ENCODE measurements around the gene SF3B1. TPM values are rescaled to one million over a fixed set of nuclear protein-coding genes. Genes with fewer than 3 reads are reported as not detected.
"Not testable (repeated sequence)": the region's sequence is repeated elsewhere in the genome, so short reads cannot be mapped to it uniquely, and the experiment has no call there.

The SF3B1 gene
- polyA plus RNA-seq, 2 of the 4 experiments (the other 2 are of a cell fraction), result 166 to 400 TPM

DNA sequence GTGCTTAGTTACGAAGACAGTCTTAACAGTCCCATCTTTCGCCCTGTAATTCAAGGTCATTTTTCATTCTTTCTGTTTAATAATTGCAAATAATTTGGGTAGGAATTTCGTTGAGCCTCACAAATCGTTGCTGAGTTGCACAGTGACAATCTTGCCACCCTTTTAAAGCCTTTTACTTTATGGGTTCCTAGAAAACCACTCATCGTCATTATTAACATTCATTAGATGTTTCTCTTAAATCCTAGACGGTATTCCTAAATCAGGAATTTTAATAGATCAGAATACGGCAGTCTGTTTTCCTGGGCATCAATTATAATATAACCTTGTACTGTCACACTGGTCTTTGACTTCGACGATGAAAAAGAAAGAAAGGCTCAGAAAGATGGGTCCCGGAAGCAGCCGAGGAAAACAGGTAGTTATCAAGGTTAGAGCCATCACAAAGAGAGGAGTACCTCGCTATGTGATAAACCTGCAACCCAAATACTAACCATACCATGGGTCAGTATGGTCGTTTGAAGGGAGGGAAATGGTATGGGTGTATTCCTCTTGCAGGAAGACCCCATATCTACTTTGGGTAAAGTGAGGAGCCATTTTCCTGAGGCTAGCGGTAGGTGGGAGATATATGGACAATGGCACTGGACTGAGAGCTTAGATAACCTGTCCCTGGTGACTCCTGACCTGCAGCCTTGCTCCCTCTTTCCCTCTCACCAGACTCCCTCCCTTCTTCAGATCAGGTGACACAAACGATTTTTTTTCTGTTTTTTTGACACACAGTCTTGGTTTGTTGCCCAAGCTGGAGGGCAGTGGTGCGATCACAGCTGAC, 981 bp upstream of the SF3B1 start:
- POLR2A ChIA-PET, result interaction anchor here (0.6 to 2.7 kb wide), 10 partner anchors 10 to 269 kb away, joined by 3 to 50 read pairs (median 6); partner anchors contain the start of genes COQ10B, HSPD1, HSPE1 and MARS2
- WGBS (ENCODE audit: missing lambda C conversion rate), result 42% methylated on average over 16 of the region's 16 CpGs
- no peak; a peak in 1 of 6 replicates for ATAC-seq

DNA sequence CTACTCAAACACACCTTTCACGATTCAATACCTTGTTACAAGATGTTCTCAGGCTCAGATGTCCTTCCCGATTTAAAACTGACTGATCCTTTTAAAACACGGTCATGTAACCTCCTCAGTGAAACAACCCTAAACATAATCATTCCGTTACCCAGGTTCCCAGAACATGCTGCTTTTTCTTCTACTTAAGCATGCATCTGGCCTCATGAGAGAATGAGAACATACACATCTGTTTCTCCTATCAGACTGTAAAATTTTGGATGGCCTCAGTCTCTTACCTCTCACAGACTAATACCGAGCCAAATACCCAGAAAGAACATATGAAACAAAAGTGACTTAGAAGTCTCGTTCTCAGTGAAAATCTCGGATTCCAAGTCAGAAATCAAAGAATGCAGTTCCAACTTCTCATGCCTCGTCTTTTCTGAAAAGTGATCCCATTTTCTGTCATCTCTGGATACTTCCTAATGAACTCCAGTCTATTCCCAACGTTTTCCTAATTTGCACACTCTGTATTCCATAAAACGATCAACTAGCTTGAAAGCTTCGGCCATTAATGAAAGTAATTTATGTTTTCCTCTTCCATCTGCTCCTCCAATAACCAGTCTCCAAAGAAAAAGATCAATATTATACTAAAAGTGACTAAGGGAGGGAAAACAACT, 919 bp downstream of the SF3B1 start:
- Histone ChIP-seq H3K4me2 (peak overlapping the region; percentile 94), H3K27ac (peak overlapping the region; percentile 92 to 93), H3K4me3 (peak overlapping the region; percentile 90), H3K4me1 (peaks cover 28% of the 10 kb centered on the region; the same call in 2 of the 3 replicates), H3K9me3 (no peaks in the 10 kb centered on the region)
- POLR2A ChIA-PET, result interaction anchor here (1.2 to 2.7 kb wide), 5 partner anchors 12 to 271 kb away, joined by 3 to 18 read pairs (median 5); partner anchors contain the start of genes COQ10B, HSPD1, HSPE1 and MARS2
- DNase-seq (ENCODE audit: low read depth in 1 of 2, low spot score in 1 of 2), result no peak
- CTCF ChIA-PET, result no interaction called here
- 2% methylated on average over 11 of the region's 11 CpGs for WGBS (ENCODE audit: missing lambda C conversion rate)
- no peak for ATAC-seq
- TF ChIP-seq SMC3 (IDR thresholded peaks at IDR 0.05) (no peak), CBX8 (IDR thresholded peaks at IDR 0.05) (no peak), FOSB (CRISPR knock-in tag; IDR thresholded peaks at IDR 0.05) (no peak)
- FAIRE-seq, result no peak

More for the DNA sequence above, 981 bp upstream of the SF3B1 start:
- Histone ChIP-seq H3K9me3 (no peaks in the 10 kb centered on the region), H3K4me1 (peaks cover 24% of the 10 kb centered on the region; the same call in 2 of the 3 replicates), H3K4me3 (peak overlapping the region; percentile 90), H3K27ac (peak overlapping the region; percentile 92 to 93), H3K4me2 (peak overlapping the region; percentile 96)
- no peak for FAIRE-seq
- TF ChIP-seq, protein P1, sequence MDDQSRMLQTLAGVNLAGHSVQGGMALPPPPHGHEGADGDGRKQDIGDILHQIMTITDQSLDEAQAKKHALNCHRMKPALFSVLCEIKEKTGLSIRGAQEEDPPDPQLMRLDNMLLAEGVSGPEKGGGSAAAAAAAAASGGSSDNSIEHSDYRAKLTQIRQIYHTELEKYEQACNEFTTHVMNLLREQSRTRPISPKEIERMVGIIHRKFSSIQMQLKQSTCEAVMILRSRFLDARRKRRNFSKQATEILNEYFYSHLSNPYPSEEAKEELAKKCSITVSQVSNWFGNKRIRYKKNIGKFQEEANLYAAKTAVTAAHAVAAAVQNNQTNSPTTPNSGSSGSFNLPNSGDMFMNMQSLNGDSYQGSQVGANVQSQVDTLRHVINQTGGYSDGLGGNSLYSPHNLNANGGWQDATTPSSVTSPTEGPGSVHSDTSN (IDR thresholded peaks at IDR 0.05), result no peak
- TF ChIP-seq CEBPB (IDR thresholded peaks at IDR 0.05) (no peak), RFX5 (IDR thresholded peaks at IDR 0.05) (no peak), TP53 (CRISPR knock-in tag; IDR thresholded peaks at IDR 0.05) (no peak), HOXB13 (CRISPR knock-in tag; IDR thresholded peaks at IDR 0.05; ENCODE audit: low read depth) (no peak), JUNB (IDR thresholded peaks at IDR 0.05) (no peak), NFE2L2 (conservative IDR thresholded peaks at IDR 0.05; ENCODE audit: low read length) (no peak), ZFP36 (IDR thresholded peaks at IDR 0.05; ENCODE audit: borderline replicate concordance, partially characterized antibody) (no peak), HEYL (CRISPR knock-in tag; IDR thresholded peaks at IDR 0.05) (no peak), NR3C1 (IDR thresholded peaks at IDR 0.05) (no peak), POLR2AphosphoS2 (conservative IDR thresholded peaks at IDR 0.05; ENCODE audit: low read length) (no peak), RCOR1 (IDR thresholded peaks at IDR 0.05; ENCODE audit: low read depth, low read length) (no peak), SMC3 (IDR thresholded peaks at IDR 0.05) (no peak), HOXB5 (CRISPR knock-in tag; IDR thresholded peaks at IDR 0.05) (no peak), ZSCAN20 (CRISPR knock-in tag; IDR thresholded peaks at IDR 0.05) (no peak), ZC3H11A (IDR thresholded peaks at IDR 0.05) (no peak), CHD4 (IDR thresholded peaks at IDR 0.05; ENCODE audit: borderline replicate concordance) (no peak), FOXS1 (CRISPR knock-in tag; IDR thresholded peaks at IDR 0.05) (no peak)
- no peak for DNase-seq (ENCODE audit: low read depth in 1 of 2, low spot score in 1 of 2)
- CTCF ChIA-PET, result interaction anchor here (1.3 kb wide), 1 partner anchor 17 kb away, joined by 3 read pairs; the partner anchor contains the start of gene COQ10B

DNA sequence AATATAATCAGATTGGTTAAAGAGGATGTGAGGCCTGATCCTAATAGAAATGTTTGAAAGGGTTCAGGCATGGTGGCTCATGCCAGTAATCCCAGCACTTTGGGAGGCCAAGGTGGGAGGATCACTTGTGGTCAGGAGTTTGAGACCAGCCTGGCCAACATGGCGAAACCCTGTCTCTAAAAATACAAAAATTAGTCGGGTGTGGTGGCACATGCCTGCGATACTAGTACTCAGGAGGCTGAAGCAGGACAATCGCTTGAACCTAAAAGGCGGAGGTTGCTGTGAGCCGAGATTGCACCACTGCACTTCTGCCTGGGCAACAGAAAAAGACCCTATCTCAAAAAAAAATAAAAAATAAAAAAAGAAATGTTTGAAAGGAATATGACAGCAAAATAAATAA, 2.3 kb downstream of the SF3B1 start:
- CTCF ChIA-PET; ATAC-seq; FAIRE-seq; H3K9me3 ChIP-seq; H3K4me3 ChIP-seq; H3K27ac ChIP-seq; DNase-seq (ENCODE audit: low read depth in 1 of 2, low spot score in 1 of 2): not testable (repeated sequence)
- Histone ChIP-seq H3K4me1 (peaks cover 34% of the 10 kb centered on the region; the same call in 2 of the 3 replicates), H3K4me2 (peak overlapping the region; percentile 94)
- POLR2A ChIA-PET, result interaction anchor here (1.2 kb wide), 1 partner anchor 21 kb away, joined by 3 read pairs; the partner anchor contains the start of gene COQ10B
- 86% methylated on average over 6 of the region's 6 CpGs for WGBS (ENCODE audit: missing lambda C conversion rate)

All from A549 (cell line).